HG02973 (cell line): ENCODE measurements around the gene SLC22A6.
"Not testable (repeated sequence)": the region's sequence is repeated elsewhere in the genome, so short reads cannot be mapped to it uniquely, and the experiment has no call there.

Experiments used
- ATAC-seq: cut with Tn5 transposase; IDR thresholded peaks from one replicate; pipeline ENCODE4 v1.9.1; 2021; ENCODE audit warnings: moderate library complexity; ENCODE audit not compliant: unreplicated experiment

Gene SLC22A6

GRCh38 chr11:62988276-62988675 lies 3.5 kb upstream of the SLC22A6 start:
- no peak for ATAC-seq

- no peak for ATAC-seq
Measured at GRCh38 chr11:62985041-62985750, 429 bp upstream of the SLC22A6 start.

GRCh38 chr11:62983536-62984199 lies 1.1 kb downstream of the SLC22A6 start:
- no peak for ATAC-seq

GRCh38 chr11:62981743-62982142 lies 3.0 kb downstream of the SLC22A6 start:
- ATAC-seq: no peak

- ATAC-seq: no peak
Measured at GRCh38 chr11:62980133-62980760, 4.5 kb downstream of the SLC22A6 start.

DNA sequence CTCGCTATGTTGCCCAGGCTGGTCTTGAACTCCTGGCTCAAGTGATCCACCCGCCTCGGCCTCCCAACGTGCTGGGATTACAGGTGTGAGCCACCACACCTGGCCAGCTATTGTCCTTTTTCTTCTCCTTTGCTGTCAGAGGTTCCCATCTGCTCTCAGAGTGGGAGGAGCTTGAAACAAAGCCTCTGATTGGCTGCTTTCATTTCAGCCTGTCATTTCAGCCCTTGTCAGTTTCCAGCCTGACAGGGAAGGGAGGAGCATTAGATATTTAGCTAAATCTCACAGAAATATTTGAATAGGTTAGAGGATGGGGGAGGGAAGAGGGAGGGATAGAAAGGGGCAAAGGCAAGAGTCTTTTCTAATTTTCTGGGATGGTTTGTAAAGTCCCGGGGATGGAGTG lies 8.7 kb downstream of the SLC22A6 start:
- ATAC-seq: no peak

GRCh38 chr11:62974848-62975522 lies 9.8 kb downstream of the SLC22A6 start:
- ATAC-seq: no peak

DNA sequence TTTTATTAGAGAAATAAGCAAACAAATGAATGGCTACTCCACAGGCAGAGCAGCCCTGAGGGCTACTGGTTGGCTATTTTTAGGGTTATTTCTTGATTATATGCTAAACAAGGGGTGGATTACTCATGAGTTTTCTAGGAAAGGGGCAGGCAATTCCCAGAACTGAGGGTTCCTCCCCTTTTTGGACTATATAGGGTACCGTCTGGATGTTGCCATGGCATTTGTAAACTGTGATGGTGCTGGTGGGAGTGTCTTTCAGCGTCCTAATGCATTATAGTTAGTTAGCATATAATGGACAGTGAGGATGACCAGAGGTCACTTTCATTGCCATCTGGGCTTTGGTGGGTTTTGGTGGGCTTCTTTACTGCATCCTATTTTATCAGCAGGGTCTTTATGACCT lies 19.2 kb downstream of the SLC22A6 start:
- no peak for ATAC-seq

GRCh38 chr11:62962391-62962790 lies 22.4 kb downstream of the SLC22A6 start:
- no peak for ATAC-seq

DNA sequence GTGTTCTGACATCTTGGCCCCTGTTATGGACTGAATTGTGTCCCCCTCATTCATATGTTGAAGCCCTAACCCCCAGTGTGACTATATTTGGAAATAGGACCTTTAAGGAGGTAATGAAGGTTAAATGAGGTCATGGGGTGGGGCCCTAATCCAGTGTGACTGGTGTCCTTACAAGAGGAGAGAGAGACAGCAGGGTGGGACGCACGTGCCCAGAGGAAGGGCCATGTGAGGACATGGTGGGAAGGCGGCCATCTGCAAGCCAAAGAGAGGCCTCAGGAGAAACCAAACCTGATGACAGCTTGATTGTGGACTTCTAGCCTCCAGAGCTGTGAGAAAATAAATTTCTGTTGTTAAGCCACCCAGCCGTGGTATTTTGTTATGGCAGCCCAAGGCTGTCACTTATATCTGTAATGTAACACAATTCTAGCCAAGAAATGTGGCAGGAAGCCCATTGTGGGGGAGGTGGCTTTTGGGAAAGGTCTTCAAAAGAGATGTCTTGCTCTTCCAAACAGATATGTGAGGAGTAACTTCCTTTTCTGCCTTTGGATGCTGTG lies 23.7 kb downstream of the SLC22A6 start:
- no peak for ATAC-seq

DNA sequence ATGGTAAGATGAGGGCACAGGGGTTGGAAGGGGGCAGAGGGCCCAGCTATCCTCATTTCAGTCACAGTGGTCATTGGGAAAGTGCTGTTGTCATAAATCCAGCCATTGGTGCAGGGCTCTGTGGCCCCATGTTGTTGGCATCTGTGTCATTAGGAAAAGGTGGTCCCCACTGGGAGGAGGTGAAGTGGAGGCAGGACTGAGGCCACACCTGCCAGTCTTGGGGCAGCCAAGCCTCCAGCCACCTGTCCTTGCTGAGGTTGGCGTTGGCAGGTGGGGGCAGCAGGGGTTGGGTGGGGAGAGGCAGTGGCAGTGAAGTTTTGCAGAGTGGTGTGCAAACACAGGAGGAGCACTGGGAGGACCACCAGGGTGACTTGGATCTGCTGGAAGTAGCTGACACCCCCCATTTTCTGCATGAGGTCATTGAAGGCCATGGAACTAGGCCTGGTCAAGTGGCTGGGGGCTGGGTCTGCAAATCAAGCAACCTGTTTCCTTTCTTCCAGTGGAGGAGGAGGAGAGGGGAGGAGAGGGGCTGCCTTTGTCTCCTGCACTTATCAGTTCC lies 25.3 kb downstream of the SLC22A6 start:
- ATAC-seq: no peak

DNA sequence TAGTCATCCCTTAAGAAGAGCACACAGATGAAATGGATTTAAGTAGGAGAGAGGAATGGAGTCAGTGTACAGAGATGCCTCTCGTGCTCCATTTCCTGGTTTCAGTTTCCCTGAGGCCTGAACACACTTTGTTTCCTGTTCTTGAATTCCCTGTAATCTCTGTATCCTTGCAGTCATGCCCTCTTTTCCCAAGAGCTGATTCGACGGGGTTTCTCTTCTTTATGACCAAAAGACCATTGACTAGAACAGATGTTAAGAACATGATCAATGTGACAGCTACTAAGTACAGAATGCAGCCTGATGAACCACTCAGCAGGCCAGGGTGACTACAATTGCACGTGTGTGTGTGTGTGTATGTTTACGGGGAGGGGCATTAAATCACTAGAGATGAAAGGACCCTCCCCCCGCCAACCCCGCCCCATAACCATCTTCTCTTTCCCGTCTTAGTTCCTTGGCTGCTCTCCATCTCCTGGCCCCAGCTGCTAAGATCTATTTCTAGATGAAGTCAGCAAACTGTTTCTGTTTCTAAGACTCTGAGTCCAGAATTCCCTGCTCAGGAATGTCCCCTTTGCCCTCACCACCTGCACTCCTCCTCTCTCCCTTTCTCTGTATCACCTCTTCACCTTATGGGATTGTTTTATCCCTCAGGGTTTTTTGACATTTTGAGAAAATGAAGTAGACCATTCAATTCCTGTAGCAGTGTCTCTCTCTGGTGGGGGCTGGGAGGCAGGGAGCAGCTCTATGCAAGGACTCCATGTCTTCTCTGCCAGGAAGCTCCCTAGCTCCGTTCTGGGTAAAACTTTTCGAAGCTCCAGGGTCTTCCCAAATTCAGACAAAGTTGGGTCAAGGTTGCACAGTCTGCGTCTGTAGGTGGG lies 26.0 kb downstream of the SLC22A6 start:
- ATAC-seq: no peak

DNA sequence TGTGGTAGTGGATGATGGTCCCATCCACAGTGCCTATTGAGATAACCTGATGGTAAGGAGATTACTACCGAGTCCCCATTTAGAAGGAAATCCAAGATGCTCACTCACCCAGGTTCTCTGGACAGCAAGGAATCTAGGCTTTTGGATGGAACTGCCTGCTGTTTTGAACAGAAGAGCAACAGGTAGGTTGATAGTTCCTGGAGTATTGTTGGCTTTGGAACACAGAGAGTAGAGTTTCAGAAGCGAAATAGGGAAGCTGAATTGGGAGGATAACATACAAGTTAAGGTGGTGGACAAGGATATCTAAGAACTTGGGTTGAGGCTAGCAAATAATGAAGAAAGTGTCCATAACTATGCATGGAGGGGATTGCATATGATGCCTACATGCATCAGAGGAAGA lies 27.6 kb downstream of the SLC22A6 start:
- ATAC-seq: no peak

DNA sequence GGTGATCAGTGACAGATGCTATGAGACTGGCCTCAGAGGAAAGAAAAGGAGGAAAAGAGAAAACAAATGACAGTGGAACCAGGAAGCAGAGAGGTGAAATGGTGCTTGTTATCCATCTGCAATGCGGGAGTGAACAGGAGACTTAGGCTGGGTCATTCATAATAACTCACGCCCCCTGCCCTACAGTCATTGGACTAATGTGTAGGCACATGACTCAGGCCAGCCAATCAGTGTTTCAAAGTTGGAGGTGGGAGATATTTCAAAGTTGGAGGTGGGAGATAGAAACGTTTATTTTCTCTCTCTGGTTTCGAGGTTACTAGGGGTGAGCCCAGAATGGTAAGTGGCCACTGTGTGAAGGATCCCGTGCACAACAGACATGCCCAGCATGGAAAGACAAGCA lies 30.3 kb downstream of the SLC22A6 start:
- ATAC-seq: no peak

DNA sequence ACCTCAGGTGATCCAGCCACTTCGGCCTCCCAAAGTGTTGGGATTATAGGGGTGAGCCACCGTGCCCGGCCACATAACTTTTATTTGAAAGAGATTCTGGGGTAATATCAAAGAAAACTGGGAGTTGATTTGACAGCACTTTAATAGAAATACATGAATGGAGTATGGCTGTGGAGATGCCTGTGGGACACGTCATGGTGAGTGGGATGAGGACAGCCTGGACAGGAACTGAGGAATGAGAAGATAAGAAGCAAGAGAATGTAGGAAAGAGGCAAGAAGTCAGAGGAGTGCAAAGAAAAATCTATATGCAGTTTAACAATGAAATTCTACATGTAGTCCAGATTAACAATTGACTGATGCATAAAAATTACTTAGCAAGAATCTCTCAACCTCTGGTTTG lies 31.0 kb downstream of the SLC22A6 start:
- ATAC-seq: no peak

DNA sequence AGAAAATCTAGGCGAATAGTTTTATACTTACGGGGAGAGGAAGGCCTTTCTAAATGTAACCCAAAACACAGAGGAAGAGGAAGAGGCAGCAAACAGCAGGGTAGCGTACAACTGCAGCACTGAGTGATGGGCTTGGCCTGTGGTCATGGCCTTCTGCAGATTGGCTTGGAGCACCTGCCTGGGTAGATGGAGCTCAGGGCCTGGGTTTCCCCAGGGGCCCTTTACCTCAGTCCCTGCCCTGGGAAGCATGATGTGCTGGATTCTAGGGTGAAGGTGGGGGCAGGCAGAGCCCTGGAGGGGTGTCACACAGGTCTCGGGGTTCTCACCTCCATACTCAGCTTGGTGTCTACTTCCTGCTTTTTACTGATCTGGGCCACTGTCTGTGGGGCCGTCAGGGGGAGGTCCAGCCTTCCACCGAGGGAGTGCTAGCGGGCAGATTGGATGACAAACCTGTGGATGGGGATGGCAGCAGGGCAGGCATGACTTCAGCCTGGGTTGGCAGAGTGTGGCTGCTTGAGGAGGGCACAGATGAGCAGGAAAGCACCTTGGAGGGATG lies 35.9 kb downstream of the SLC22A6 start:
- no peak for ATAC-seq

GRCh38 chr11:62945538-62945937 lies 39.2 kb downstream of the SLC22A6 start:
- not testable (repeated sequence) for ATAC-seq

GRCh38 chr11:62937528-62937927 lies 47.2 kb downstream of the SLC22A6 start:
- ATAC-seq: not testable (repeated sequence)

DNA sequence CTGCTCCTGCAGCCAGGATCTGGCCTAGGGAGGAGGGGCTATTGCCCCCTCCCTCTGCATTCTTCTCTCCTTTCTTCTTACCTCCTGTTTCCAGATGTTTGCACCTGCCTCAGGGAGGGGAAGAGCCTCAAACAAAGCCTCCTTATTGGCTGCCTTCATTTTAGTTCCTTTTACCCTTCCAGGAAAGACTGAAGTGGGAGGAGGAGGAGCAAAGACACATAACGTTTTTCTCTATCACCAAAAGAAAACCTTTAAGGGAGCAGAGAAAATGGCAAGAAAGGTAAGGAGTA lies 50.3 kb downstream of the SLC22A6 start:
- no peak for ATAC-seq
